ENCODE data around the gene CFAP20. TPM values are rescaled to one million over a fixed set of nuclear protein-coding genes. Genes with fewer than 3 reads are reported as not detected.

The CFAP20 gene
- total and polyA plus RNA-seq, 2 experiments from 2014 or later, result 61.1 to 81.7 TPM

- Histone ChIP-seq H3F3A (replicated peaks; ENCODE audit: low read depth) (no peaks in the 10 kb centered on the region), H3K27ac (ENCODE audit: low read depth) (no peak overlapping the region), H3K79me2 (replicated peaks; ENCODE audit: insufficient read depth) (peaks cover 70% of the 10 kb centered on the region), H3K27me3 (ENCODE audit: insufficient read depth) (no peaks in the 10 kb centered on the region), H3K4me2 (no peak overlapping the region), H3K36me3 (ENCODE audit: insufficient read depth) (peaks cover 22% of the 10 kb centered on the region), H4K20me1 (replicated peaks; ENCODE audit: insufficient read depth) (peaks cover 49% of the 10 kb centered on the region), H3K4me1 (ENCODE audit: insufficient read depth) (peaks cover 5% of the 10 kb centered on the region), H3K9me2 (ENCODE audit: insufficient read depth) (no peaks in the 10 kb centered on the region), H3K4me3 (no peak overlapping the region), H2AFZ (no peak overlapping the region)
- Mint-ChIP-seq H3K4me3 (no peak overlapping the region; the same call in 2 of the 3 replicates), H3K4me1 (peaks cover 17% of the 10 kb centered on the region), H3K27ac (no peak overlapping the region), H3K9me3 (no peaks in the 10 kb centered on the region), H3K36me3 (ENCODE audit: low read depth) (peaks cover 28% of the 10 kb centered on the region), H3K27me3 (ENCODE audit: insufficient read depth, low read depth, poor library complexity) (peaks cover 5% of the 10 kb centered on the region)
- ATAC-seq (no peak), DNase-seq (ENCODE audit: low spot score) (no peak)
- TF ChIP-seq, protein P1, sequence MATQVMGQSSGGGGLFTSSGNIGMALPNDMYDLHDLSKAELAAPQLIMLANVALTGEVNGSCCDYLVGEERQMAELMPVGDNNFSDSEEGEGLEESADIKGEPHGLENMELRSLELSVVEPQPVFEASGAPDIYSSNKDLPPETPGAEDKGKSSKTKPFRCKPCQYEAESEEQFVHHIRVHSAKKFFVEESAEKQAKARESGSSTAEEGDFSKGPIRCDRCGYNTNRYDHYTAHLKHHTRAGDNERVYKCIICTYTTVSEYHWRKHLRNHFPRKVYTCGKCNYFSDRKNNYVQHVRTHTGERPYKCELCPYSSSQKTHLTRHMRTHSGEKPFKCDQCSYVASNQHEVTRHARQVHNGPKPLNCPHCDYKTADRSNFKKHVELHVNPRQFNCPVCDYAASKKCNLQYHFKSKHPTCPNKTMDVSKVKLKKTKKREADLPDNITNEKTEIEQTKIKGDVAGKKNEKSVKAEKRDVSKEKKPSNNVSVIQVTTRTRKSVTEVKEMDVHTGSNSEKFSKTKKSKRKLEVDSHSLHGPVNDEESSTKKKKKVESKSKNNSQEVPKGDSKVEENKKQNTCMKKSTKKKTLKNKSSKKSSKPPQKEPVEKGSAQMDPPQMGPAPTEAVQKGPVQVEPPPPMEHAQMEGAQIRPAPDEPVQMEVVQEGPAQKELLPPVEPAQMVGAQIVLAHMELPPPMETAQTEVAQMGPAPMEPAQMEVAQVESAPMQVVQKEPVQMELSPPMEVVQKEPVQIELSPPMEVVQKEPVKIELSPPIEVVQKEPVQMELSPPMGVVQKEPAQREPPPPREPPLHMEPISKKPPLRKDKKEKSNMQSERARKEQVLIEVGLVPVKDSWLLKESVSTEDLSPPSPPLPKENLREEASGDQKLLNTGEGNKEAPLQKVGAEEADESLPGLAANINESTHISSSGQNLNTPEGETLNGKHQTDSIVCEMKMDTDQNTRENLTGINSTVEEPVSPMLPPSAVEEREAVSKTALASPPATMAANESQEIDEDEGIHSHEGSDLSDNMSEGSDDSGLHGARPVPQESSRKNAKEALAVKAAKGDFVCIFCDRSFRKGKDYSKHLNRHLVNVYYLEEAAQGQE (IDR thresholded peaks at IDR 0.05; ENCODE audit: unreplicated experiment), result no peak
- TF ChIP-seq ZNF114 (CRISPR knock-in tag; IDR thresholded peaks at IDR 0.05), result no peak
- TF ChIP-seq, protein P2, sequence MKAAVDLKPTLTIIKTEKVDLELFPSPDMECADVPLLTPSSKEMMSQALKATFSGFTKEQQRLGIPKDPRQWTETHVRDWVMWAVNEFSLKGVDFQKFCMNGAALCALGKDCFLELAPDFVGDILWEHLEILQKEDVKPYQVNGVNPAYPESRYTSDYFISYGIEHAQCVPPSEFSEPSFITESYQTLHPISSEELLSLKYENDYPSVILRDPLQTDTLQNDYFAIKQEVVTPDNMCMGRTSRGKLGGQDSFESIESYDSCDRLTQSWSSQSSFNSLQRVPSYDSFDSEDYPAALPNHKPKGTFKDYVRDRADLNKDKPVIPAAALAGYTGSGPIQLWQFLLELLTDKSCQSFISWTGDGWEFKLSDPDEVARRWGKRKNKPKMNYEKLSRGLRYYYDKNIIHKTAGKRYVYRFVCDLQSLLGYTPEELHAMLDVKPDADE (IDR thresholded peaks at IDR 0.05), result no peak
- TF ChIP-seq, protein P3, sequence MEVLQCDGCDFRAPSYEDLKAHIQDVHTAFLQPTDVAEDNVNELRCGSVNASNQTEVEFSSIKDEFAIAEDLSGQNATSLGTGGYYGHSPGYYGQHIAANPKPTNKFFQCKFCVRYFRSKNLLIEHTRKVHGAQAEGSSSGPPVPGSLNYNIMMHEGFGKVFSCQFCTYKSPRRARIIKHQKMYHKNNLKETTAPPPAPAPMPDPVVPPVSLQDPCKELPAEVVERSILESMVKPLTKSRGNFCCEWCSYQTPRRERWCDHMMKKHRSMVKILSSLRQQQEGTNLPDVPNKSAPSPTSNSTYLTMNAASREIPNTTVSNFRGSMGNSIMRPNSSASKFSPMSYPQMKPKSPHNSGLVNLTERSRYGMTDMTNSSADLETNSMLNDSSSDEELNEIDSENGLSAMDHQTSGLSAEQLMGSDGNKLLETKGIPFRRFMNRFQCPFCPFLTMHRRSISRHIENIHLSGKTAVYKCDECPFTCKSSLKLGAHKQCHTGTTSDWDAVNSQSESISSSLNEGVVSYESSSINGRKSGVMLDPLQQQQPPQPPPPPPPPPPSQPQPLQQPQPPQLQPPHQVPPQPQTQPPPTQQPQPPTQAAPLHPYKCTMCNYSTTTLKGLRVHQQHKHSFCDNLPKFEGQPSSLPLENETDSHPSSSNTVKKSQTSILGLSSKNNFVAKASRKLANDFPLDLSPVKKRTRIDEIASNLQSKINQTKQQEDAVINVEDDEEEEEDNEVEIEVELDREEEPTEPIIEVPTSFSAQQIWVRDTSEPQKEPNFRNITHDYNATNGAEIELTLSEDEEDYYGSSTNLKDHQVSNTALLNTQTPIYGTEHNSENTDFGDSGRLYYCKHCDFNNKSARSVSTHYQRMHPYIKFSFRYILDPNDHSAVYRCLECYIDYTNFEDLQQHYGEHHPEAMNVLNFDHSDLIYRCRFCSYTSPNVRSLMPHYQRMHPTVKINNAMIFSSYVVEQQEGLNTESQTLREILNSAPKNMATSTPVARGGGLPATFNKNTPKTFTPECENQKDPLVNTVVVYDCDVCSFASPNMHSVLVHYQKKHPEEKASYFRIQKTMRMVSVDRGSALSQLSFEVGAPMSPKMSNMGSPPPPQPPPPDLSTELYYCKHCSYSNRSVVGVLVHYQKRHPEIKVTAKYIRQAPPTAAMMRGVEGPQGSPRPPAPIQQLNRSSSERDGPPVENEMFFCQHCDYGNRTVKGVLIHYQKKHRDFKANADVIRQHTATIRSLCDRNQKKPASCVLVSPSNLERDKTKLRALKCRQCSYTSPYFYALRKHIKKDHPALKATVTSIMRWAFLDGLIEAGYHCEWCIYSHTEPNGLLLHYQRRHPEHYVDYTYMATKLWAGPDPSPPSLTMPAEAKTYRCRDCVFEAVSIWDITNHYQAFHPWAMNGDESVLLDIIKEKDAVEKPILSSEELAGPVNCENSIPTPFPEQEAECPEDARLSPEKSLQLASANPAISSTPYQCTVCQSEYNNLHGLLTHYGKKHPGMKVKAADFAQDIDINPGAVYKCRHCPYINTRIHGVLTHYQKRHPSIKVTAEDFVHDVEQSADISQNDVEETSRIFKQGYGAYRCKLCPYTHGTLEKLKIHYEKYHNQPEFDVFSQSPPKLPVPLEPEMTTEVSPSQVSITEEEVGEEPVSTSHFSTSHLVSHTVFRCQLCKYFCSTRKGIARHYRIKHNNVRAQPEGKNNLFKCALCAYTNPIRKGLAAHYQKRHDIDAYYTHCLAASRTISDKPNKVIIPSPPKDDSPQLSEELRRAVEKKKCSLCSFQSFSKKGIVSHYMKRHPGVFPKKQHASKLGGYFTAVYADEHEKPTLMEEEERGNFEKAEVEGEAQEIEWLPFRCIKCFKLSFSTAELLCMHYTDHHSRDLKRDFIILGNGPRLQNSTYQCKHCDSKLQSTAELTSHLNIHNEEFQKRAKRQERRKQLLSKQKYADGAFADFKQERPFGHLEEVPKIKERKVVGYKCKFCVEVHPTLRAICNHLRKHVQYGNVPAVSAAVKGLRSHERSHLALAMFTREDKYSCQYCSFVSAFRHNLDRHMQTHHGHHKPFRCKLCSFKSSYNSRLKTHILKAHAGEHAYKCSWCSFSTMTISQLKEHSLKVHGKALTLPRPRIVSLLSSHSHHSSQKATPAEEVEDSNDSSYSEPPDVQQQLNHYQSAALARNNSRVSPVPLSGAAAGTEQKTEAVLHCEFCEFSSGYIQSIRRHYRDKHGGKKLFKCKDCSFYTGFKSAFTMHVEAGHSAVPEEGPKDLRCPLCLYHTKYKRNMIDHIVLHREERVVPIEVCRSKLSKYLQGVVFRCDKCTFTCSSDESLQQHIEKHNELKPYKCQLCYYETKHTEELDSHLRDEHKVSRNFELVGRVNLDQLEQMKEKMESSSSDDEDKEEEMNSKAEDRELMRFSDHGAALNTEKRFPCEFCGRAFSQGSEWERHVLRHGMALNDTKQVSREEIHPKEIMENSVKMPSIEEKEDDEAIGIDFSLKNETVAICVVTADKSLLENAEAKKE (CRISPR knock-in tag; IDR thresholded peaks at IDR 0.05), result no peak
- TF ChIP-seq POLR2AphosphoS5 (IDR thresholded peaks at IDR 0.05; ENCODE audit: low read depth), result no peak
- TF ChIP-seq STAT1 (IDR thresholded peaks at IDR 0.05; ENCODE audit: unreplicated experiment), result no peak
- no peak for TF ChIP-seq EZH2phosphoT487 (IDR thresholded peaks at IDR 0.05; ENCODE audit: unreplicated experiment)
- TF ChIP-seq ZNF331 (CRISPR knock-in tag; IDR thresholded peaks at IDR 0.05; ENCODE audit: low read depth), result no peak
- no peak for TF ChIP-seq NANOG (IDR thresholded peaks at IDR 0.05; ENCODE audit: borderline replicate concordance)
- TF ChIP-seq JUNB (IDR thresholded peaks at IDR 0.05; ENCODE audit: unreplicated experiment), result no peak
- TF ChIP-seq EZH2 (IDR thresholded peaks at IDR 0.05; ENCODE audit: low read depth, unreplicated experiment), result no peak
- no peak for TF ChIP-seq CREB1 (CRISPR knock-in tag; IDR thresholded peaks at IDR 0.05; ENCODE audit: low read depth)
- TF ChIP-seq CTCF (conservative IDR thresholded peaks at IDR 0.05; ENCODE audit: low read depth in 2 of 2), result no peak
Measured at GRCh38 chr16:58118801-58119508, 10.2 kb downstream of the CFAP20 start.

Data from GM23338 (cell line).